GM19099 (cell line): ENCODE results near the gene SYT1.

ENCODE experiments used
- POLR2A ChIP-seq: IDR thresholded peaks from 3 replicates; pipeline ENCODE4 v1.6.1; 2011; ENCODE audit warnings: low read depth; ENCODE audit not compliant: insufficient read length; ENCODE audit errors: extremely low read depth

Gene SYT1

DNA sequence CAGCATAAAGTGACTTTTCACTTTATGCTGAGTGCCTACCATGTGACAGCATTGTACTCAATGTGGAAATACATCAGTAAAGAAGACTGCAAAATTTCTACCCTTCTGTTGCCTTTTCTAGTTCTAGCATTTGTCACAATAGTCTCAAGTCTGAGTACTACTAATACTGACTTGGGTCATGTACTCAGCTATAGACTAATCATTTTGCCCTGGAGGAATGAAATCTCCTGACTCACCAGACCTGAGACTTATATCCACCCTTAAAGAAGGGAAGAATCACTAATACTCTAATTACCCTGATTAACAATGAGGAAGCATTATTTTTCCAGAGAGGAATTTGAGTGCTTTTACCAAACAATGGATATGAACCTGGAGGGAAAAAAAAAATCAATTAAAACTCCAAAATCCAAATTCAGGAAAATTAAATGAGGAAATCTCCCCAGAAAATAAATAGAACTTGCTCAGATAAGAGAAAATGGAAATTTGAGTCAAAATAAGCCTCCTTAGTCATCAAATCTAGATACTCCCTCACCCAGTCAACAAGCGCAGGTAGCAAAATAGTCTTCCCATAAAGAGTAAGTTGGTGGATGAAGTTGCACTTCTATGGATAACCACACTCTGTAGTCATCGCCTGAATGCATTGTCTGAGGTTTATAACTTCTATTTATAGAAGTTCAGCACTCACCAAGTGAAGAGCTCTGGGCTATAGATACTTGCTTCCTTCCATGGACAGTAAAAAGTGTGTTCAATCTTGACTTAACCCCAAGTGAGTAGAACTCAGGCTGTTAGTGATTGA lies 386.6 kb downstream of the SYT1 start:
- no peak for TF ChIP-seq POLR2A

DNA sequence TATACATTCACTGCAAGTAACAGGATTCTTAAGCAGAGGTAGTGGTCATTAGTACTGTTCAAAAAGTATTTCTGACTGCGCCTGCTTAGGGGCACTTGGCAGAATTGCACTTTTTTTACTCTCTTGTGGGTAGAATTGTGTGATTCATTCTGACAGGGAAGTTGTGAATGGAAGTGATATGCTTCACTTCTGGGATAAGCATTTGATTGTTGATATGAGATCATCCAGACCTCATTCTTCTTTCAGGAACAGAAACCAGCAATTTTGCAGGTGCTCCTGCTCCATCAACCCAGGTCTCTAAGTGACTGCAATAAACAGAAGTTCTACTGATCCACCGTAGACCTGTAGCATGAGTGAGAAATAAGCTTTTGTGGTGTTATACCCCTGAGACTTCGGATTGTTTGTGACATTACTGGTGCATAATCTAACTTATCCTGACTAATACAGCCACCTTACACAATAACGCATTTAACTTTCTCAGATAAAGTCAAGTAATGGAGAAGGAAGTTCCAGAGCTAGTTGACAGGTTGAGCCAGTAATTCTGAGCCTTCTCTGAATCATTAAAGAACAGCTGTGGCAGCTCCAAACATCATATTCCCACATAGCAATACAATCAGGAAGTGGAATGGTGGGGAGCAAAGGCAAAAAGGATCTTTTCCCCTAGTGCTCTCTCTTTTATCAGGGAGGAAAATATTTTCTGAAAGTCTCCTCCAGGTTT lies 387.9 kb downstream of the SYT1 start:
- no peak for TF ChIP-seq POLR2A

DNA sequence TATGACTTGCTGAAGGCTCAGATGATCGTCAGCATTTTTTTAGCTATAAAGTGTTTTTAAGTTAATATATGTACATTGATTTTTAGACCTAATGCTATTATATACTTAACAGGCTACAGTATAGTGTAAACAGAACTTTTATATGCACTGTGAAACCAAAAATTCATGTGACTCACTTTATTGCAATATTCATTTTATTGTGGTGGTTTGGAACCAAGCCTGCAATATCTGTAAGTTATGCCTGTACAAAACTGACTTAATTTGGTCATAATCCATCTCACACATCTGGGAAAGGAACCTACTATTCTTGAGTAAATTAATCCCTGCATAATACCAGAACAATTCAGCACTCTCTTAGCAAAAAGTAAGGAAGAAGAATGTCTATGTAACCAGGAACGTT lies 390.7 kb downstream of the SYT1 start:
- TF ChIP-seq POLR2A = no peak

DNA sequence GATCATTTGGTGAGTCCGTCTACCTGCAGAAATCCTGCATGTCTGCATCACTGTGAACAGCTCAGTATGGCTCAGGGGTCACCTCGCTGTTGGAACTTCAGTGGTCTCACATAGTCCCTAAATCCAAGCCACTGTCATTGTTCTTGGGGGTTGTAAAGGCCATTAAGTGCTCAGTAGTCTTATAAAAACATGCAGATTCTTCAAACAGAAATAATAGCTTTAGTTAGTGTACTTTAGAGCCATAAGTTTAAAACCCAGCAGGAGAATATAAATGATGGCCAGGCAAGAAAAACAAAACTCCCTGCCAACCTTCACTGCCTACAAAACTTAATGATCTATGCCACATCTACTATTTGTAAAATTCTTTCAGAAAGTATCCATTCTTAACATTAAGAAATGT lies 396.3 kb downstream of the SYT1 start:
- no peak for TF ChIP-seq POLR2A

DNA sequence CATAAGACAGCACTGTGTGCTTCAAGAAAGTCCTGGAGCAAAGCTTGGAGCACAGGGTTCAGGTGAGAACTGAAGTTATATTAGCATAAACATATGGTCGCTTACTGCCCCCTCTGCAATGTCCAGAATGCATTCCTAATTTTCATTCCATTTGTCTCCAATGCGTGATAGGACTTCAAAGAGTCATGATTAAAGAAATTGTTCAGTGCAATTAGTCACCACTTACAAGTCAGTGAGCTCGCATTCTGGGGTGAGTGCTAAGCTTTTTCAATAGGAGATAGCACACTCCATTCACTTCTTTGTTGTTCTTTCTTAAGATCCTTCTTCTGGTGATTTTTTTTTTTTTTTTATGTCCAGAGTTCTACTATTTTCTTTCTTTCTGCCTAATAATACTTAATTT lies 398.4 kb downstream of the SYT1 start:
- no peak for TF ChIP-seq POLR2A

DNA sequence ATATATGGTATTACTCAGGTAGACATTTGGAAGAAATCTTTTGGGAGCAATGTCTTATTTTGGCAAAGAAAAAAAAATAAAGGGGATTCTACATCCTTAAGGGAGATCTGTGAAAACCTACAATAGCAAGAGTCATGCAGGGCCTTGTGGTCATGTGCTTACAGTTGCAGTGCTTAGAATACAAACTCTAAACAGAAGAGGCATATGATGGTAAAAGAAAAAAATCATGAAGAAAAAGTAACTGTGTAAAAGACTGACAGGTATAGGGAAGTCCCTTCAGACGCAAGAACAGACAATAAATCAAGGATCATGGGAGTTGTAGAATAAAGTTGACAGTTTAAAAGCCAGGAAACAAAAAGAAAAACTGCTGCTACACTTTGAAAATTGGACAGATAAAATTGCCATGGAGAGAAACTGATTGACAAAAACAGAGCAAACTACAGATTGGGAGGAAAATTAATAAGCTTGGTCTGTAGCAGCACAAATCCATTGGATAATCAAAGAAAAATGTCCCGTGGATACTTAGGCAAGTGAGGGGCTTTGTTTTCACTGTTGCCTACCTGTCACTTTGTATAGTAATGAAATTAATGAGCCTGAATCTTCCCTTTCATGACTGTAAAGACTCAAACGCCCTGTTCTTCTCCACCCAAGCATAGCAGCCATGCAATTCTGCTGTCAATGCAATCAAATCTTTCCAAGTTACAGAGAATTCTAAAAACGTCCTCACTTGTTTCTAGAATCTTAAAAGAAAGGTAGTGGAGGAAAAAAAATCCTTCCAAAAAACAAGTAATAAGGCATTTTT lies 402.0 kb downstream of the SYT1 start:
- no peak for TF ChIP-seq POLR2A

DNA sequence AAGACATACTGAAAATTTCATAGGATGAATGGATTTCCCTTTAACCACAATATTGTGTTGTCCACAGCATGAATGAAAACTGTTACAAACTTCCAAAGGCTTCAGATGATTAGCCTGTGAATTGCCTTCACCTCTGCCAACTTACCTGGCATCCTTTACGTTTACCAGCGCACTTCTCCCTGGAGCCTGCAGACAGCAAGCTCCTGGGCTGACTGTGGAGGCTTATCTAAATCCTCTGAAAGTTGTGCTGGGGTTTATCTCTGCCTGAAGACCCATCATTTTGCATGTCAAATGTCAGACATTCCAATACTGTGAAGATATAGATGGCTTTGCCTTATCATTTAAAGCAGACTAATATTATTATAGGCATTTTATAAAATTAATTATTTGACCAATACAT lies 403.0 kb downstream of the SYT1 start:
- TF ChIP-seq POLR2A = no peak

DNA sequence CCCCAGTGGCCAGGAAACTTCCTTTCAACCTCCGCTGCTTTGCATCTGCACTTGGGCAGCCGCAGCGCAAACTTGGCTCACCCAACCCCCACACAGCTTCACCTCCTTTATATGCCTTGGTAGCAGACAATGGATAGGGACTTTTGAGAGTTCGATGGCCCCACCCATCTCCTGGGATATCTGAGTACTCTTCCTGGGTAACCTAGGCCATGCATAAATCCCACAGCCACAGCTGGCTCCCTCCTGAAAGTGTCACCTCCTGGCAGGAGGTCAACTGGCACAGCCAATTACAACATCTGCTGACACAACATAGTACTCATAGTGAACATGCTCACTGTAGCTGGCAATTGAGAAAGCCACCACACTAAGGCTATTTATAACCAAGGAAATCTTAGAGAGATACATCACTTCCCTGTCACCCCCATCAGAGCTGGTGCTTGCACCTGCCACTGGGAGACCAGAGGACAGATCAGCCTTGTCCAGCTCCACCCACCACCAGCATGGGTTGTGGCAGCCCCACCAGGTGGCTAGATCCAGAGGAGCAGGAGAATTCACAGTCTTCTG lies 410.0 kb downstream of the SYT1 start:
- no peak for TF ChIP-seq POLR2A

DNA sequence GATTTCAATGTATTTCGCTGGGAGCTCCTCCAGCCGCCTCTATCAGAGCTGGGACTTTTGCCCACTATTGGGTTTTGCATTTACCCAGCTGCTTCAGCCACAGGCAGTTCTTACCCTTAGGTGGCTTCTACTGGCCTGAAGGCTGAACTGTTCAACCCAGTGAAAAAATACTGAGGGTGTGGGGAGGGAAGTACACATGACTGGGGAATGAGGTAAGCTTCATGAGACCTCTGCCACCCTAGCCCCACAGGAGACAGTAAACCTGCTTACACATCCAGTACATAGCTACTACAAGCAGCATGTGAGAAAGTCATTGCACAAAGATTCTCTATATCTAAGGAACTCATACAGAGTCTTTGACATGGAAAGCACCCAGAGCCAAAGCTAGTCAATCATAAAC lies 411.1 kb downstream of the SYT1 start:
- no peak for TF ChIP-seq POLR2A

DNA sequence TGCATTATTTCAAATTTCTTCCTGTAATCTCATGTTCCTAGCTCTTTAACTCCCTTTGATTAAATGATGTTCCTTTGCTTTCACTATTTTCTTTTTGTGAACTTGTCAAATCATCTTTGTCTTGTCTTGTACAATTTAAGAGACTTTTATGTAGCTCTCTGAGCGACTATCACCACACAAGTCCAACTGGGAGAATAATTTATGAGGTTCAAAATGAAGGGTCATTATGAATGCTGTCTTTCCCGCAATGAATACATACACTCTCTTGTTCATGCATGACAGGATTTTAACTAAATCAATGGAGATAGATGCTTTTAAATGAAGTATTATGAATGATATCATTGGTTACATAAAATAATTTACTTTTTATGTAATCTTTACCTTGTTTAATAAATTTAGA lies 418.8 kb downstream of the SYT1 start:
- TF ChIP-seq POLR2A = no peak

DNA sequence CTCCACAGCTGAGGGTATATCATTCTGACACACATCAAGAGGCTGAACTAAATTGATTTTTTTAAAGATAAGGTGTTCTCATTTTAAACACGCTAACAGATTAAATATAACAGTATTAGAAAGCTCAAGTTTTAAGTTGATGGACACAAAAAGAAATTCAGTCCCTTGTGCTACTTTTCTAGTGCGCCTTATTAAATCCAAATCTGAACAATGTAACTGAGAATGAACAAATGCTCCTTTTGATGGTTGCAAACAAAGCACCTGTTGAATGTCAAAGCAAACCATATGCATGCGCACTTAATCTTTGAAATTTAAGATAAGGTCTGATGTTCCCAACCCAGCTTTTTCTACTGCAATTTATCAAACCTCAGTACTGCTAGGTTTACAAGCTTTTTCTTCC lies 424.3 kb downstream of the SYT1 start:
- no peak for TF ChIP-seq POLR2A

DNA sequence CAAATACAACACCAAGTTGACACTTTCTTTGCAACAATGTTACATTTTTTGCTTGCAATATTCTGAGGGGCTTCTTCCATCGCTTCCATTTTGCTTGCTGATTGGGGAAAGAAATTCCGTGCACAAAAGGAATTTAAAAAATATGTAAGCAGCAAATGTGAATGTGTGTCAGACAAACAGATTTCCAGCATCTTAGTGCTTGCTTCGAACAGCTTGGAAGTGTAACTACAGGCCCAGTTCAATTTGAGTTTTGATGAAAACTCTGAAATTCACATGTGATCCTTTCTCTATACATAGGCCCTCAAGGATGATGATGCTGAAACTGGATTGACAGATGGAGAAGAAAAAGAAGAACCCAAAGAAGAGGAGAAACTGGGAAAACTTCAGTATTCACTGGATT lies 427.1 kb downstream of the SYT1 start:
- TF ChIP-seq POLR2A = no peak

DNA sequence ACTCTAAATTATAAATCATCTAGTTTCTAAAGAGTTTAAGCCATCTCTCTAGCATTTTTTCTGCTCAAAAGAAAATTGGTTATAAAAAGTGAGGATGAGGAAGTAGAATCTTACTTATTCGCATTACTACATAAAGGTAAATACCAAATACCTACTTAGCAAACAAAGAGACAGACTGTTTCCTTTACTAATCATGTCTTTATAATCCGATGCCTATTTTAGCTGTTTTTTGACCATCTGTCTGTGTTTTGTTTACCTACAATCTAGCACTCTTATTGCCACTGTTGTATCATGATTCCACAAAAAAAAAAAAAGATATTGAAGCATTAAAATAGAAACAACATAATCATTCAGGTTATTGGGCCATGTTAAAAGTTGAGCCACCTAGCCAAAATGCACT lies 430.0 kb downstream of the SYT1 start:
- no peak for TF ChIP-seq POLR2A

DNA sequence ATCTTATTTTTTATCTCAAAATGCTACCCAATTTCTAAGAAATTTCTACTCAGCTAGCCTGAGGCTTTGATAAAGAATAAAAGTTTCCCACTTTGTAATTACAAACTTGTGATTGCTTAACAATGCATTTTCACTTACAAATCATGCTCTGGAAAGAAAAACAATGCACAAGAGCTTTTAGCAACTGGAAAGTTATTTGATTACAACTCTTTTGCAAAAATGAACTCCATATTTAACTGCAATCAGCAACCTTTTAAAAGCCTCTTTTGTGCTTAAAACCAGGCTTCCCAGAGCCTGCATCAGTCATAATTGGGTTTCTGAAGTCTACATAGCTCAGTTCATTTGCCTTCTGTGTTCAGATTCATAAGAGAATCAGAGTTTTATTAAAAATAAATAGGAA lies 431.0 kb downstream of the SYT1 start:
- TF ChIP-seq POLR2A = no peak

DNA sequence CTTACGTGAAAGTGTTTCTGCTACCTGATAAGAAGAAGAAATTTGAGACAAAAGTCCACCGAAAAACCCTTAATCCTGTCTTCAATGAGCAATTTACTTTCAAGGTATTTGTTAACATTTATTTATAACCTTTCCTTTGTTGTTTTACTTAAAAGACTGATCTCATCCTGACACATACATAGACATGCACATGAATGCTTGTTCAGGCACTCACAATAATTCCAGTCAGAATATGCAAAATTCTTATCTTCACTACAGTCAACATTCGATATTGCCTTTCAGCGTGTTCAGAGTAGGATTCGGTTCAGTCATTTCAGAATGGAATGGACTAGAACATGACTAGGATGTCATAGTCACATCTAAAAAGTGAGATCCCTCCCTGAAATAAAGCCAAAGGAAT lies 431.6 kb downstream of the SYT1 start:
- no peak for TF ChIP-seq POLR2A
